DOHH2 (cell line): ENCODE data around the gene NPR2.

Experiments
- H3F3A ChIP-seq: fragments of 200-600 bp; sonication (generic), shearing (Covaris generic); 2 replicates; pipeline ENCODE4 v1.6.0; 2016; ENCODE audit warnings: antibody characterized with exemption, mild to moderate bottlenecking; ENCODE audit not compliant: control insufficient read depth, insufficient read depth
- H3K27ac ChIP-seq: fragments of 200-600 bp; sonication (generic); 2 replicates; pipeline ENCODE4 v1.5.1; 2014; ENCODE audit warnings: low read depth, mild to moderate bottlenecking, low read length, moderate library complexity
- H3K27me3 ChIP-seq: fragments of 200-600 bp; sonication (generic); 2 replicates; pipeline ENCODE4 v1.6.1; 2014; ENCODE audit warnings: mild to moderate bottlenecking, low read length, mixed read lengths; ENCODE audit not compliant: control insufficient read depth
- H3K36me3 ChIP-seq: fragments of 200-600 bp; sonication (generic); 2 replicates; pipeline ENCODE4 v1.6.1; 2014; ENCODE audit warnings: mild to moderate bottlenecking, low read length, moderate library complexity, mixed read lengths; ENCODE audit not compliant: control insufficient read depth
- H3K4me1 ChIP-seq: fragments of 200-600 bp; sonication (generic); 2 replicates; pipeline ENCODE4 v1.6.1; 2014; ENCODE audit warnings: mild to moderate bottlenecking, low read length, mixed read lengths; ENCODE audit not compliant: control insufficient read depth
- H3K4me2 ChIP-seq: fragments of 200-600 bp; sonication (generic); 2 replicates; pipeline ENCODE4 v1.6.0; 2014; ENCODE audit warnings: mild to moderate bottlenecking, low read length, moderate library complexity
- H3K4me3 ChIP-seq: fragments of 200-600 bp; sonication (generic); 2 replicates; pipeline ENCODE4 v1.5.1; 2014; ENCODE audit warnings: mild to moderate bottlenecking, low read length, mixed read lengths
- H3K79me2 ChIP-seq: fragments of 200-600 bp; sonication (generic); 2 replicates; pipeline ENCODE4 v1.6.1; 2014; ENCODE audit warnings: mild to moderate bottlenecking, low read length, mixed read lengths; ENCODE audit not compliant: control insufficient read depth
- H3K9me2 ChIP-seq: fragments of 200-600 bp; sonication (generic); replicated peaks from 2 replicates; pipeline ENCODE4 v1.6.1; 2014; ENCODE audit warnings: mild to moderate bottlenecking, low read length, mixed read lengths; ENCODE audit not compliant: control insufficient read depth
- H3K9me3 ChIP-seq: fragments of 200-600 bp; sonication (generic); 2 replicates; pipeline ENCODE4 v1.6.1; 2014; ENCODE audit warnings: antibody characterized with exemption, low read length, mixed read lengths; ENCODE audit not compliant: control insufficient read depth, insufficient read depth
- H4K20me1 ChIP-seq: fragments of 200-600 bp; sonication (generic); 2 replicates; pipeline ENCODE4 v1.6.0; 2014; ENCODE audit warnings: low read depth, mild to moderate bottlenecking, antibody characterized with exemption, low read length, moderate library complexity; ENCODE audit not compliant: control insufficient read depth, insufficient read depth
- EZH2phosphoT487 ChIP-seq: fragments of 200-600 bp; sonication (generic); IDR thresholded peaks from 2 replicates; pipeline ENCODE4 v1.6.1; 2017; ENCODE audit warnings: borderline replicate concordance, mild to moderate bottlenecking, antibody characterized with exemption, low read length, moderate library complexity, mixed read lengths
- TF ChIP-seq, protein P1 (sequence below): fragments of 200-600 bp; sonication (generic); IDR thresholded peaks from one replicate; pipeline ENCODE4 v1.5.1; 2014; ENCODE audit warnings: antibody characterized with exemption, mild to moderate bottlenecking, low read depth, low read length; ENCODE audit not compliant: poor library complexity, severe bottlenecking

The NPR2 gene

GRCh38 chr9:35757892-35758275 lies 33.5 kb upstream of the NPR2 start:
- H3K9me2 ChIP-seq: no peaks in the 10 kb centered on the region
- H3F3A ChIP-seq: peaks cover 25% of the 10 kb centered on the region
- H4K20me1 ChIP-seq: no peaks in the 10 kb centered on the region
- H3K4me3 ChIP-seq: peak overlapping the region; percentile 85
- H3K4me2 ChIP-seq: peak overlapping the region; percentile 99
- H3K79me2 ChIP-seq: peaks cover 21% of the 10 kb centered on the region
- H3K9me3 ChIP-seq: no peaks in the 10 kb centered on the region
- H3K27ac ChIP-seq: peak overlapping the region; percentile 83
- H3K27me3 ChIP-seq: no peaks in the 10 kb centered on the region
- H3K4me1 ChIP-seq: peaks cover 48% of the 10 kb centered on the region
- peaks cover 20% of the 10 kb centered on the region for H3K36me3 ChIP-seq
- TF ChIP-seq EZH2phosphoT487: no peak
- TF ChIP-seq, protein P1, sequence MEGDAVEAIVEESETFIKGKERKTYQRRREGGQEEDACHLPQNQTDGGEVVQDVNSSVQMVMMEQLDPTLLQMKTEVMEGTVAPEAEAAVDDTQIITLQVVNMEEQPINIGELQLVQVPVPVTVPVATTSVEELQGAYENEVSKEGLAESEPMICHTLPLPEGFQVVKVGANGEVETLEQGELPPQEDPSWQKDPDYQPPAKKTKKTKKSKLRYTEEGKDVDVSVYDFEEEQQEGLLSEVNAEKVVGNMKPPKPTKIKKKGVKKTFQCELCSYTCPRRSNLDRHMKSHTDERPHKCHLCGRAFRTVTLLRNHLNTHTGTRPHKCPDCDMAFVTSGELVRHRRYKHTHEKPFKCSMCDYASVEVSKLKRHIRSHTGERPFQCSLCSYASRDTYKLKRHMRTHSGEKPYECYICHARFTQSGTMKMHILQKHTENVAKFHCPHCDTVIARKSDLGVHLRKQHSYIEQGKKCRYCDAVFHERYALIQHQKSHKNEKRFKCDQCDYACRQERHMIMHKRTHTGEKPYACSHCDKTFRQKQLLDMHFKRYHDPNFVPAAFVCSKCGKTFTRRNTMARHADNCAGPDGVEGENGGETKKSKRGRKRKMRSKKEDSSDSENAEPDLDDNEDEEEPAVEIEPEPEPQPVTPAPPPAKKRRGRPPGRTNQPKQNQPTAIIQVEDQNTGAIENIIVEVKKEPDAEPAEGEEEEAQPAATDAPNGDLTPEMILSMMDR: no peak

DNA sequence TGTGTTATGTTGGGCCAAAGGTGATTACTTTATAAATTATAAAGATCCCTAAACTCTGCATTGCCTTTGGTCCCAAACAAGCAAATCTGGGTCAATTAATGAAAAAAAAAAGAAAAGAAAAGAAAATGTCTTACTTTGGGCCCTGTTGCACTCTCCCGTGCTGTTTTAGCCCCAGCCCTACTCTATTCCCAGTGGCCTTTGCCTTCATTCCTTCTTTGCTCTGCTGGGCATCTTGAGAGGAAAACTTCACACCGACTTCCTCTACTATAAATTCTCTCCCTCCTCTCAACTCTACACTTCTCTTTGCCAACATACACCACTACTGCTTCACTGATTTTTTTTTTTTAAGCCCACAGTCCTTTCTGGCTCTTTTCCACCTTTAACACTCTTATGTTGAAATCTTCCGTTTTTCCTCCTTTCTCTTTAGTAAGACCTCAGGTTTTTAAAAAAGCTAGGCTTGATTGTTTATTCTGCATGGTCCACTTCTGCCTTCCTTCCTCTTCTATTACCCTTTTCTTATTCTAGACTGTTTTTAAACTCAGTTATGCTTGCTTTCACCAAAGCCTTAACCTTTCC lies 32.8 kb upstream of the NPR2 start:
- Histone ChIP-seq H3K4me2 (peak overlapping the region; percentile 99), H3K9me2 (no peaks in the 10 kb centered on the region), H3K4me1 (peaks cover 50% of the 10 kb centered on the region), H3F3A (peaks cover 25% of the 10 kb centered on the region), H4K20me1 (no peaks in the 10 kb centered on the region), H3K9me3 (no peaks in the 10 kb centered on the region), H3K27ac (peak overlapping the region; percentile 83), H3K4me3 (peak overlapping the region; percentile 85; the same call in 1 of the 2 replicates), H3K36me3 (peaks cover 14% of the 10 kb centered on the region), H3K79me2 (peaks cover 21% of the 10 kb centered on the region), H3K27me3 (no peaks in the 10 kb centered on the region)
- TF ChIP-seq, protein P1: no peak
- TF ChIP-seq EZH2phosphoT487: no peak

GRCh38 chr9:35759795-35760194 lies 31.6 kb upstream of the NPR2 start:
- peaks cover 21% of the 10 kb centered on the region for H3K79me2 ChIP-seq
- no peak for TF ChIP-seq EZH2phosphoT487
- TF ChIP-seq, protein P1: no peak
- H3K36me3 ChIP-seq: peaks cover 6% of the 10 kb centered on the region; the same call in 1 of the 2 replicates

More at GRCh38 chr9:35759795-35760194, 31.6 kb upstream of the NPR2 start:
- Histone ChIP-seq H3K4me3 (no peak overlapping the region), H3F3A (peaks cover 25% of the 10 kb centered on the region), H3K27me3 (no peaks in the 10 kb centered on the region), H3K9me3 (no peaks in the 10 kb centered on the region), H4K20me1 (no peaks in the 10 kb centered on the region), H3K4me2 (no peak overlapping the region), H3K4me1 (peaks cover 50% of the 10 kb centered on the region), H3K27ac (no peak overlapping the region), H3K9me2 (no peaks in the 10 kb centered on the region)
